CD4-positive, CD25-positive, alpha-beta regulatory T cell (primary cell): Measurements from ENCODE around the gene KIF26B. TPM values are rescaled to one million over a fixed set of nuclear protein-coding genes. Genes with fewer than 3 reads are reported as not detected.
A peak's percentile ranks its signal among the peaks of the same experiment; 100 is the strongest.

Source experiments
- ATAC-seq, 2 donors: fragments of 150-1000 bp; cut with Tn5 transposase; one replicate each; pipeline ENCODE4 v1.10.0; 2021; ENCODE audit warnings: low read depth in 2 of 2, moderate number of reproducible peaks in 2 of 2, moderate library complexity in 1 of 2
- DNase-seq, 3 donors: peaks; one replicate each; pipeline versions ENCODE4 v3.0.0 to v3.0.0-alpha.2; 2012 to 2022; ENCODE audit warnings: mixed read lengths in 1 of 3
- H3K27ac ChIP-seq: one replicate; pipeline ENCODE4 v1.7.0; 2013; ENCODE audit warnings: mild to moderate bottlenecking, low read length; ENCODE audit not compliant: insufficient read depth, poor library complexity, severe bottlenecking
- H3K27me3 ChIP-seq: one replicate; pipeline ENCODE4 v1.7.0; 2013; ENCODE audit warnings: low read length; ENCODE audit not compliant: control insufficient read depth, insufficient read depth
- H3K36me3 ChIP-seq: one replicate; pipeline ENCODE4 v1.7.0; 2013; ENCODE audit warnings: mild to moderate bottlenecking, low read length, moderate library complexity; ENCODE audit not compliant: control insufficient read depth, insufficient read depth
- H3K4me1 ChIP-seq: 2 replicates; pipeline ENCODE4 v1.7.0; 2013; ENCODE audit warnings: mild to moderate bottlenecking, low read length; ENCODE audit not compliant: insufficient read depth, control insufficient read depth, poor library complexity, severe bottlenecking
- H3K4me3 ChIP-seq: one replicate; pipeline ENCODE4 v1.7.0; 2013; ENCODE audit warnings: low read depth, mild to moderate bottlenecking, low read length, moderate library complexity
- H3K9me3 ChIP-seq, 2 experiments: 1 replicate in 1 of 2; 2 replicates in 1 of 2; pipeline ENCODE4 v1.7.0; 2013; ENCODE audit warnings: low read length in 2 of 2, mild to moderate bottlenecking in 1 of 2, moderate library complexity in 1 of 2; ENCODE audit not compliant: control insufficient read depth in 2 of 2
- H3K27ac Mint-ChIP-seq, 3 donors: one replicate each; pipeline ENCODE4 v1.8.0; 2020 to 2022; ENCODE audit warnings: mild to moderate bottlenecking in 3 of 3, mixed read lengths in 3 of 3, moderate library complexity in 2 of 3
- H3K27me3 Mint-ChIP-seq: one replicate; pipeline ENCODE4 v1.8.0; 2022; ENCODE audit warnings: mild to moderate bottlenecking, mixed read lengths
- H3K36me3 Mint-ChIP-seq: one replicate; pipeline ENCODE4 v1.8.0; 2020; ENCODE audit warnings: mixed read lengths
- H3K4me1 Mint-ChIP-seq, 4 donors: one replicate each; pipeline ENCODE4 v1.8.0; 2020 to 2022; ENCODE audit warnings: mixed read lengths in 4 of 4, mild to moderate bottlenecking in 1 of 4
- H3K4me3 Mint-ChIP-seq, 4 donors: one replicate each; pipeline ENCODE4 v1.8.0; 2020 to 2022; ENCODE audit warnings: mild to moderate bottlenecking in 4 of 4, mixed read lengths in 4 of 4, moderate library complexity in 3 of 4
- H3K9me3 Mint-ChIP-seq, 7 donors: one replicate each; pipeline ENCODE4 v1.8.0; 2020 to 2022; ENCODE audit warnings: mixed read lengths in 7 of 7, mild to moderate bottlenecking in 3 of 7, moderate library complexity in 2 of 7
- polyA plus RNA-seq, 4 donors: library from polyadenylated mRNA; unstranded; fragments of 300-500 nt; fragmentation: Illumina TruSeq; gene quantifications; one replicate each; pipeline ENCODE4 v1.2.3, GENCODE V29; 2021
- total RNA-seq: library from RNA; stranded (reverse); gene quantifications from one replicate; pipeline ENCODE4 v1.2.3, GENCODE V29; 2022

Gene KIF26B
- total and polyA plus RNA-seq, 5 donors from 2014 or later, result not detected

- Histone ChIP-seq H3K27ac (no peak overlapping the region), H3K9me3 (no peaks in the 10 kb centered on the region), H3K36me3 (no peaks in the 10 kb centered on the region), H3K4me3 (no peak overlapping the region), H3K4me1 (no peaks in the 10 kb centered on the region), H3K27me3 (no peaks in the 10 kb centered on the region)
- DNase-seq (no peak), ATAC-seq (no peak)
- Mint-ChIP-seq H3K4me1 (peaks cover 0 to 5% (median under 1%) of the 10 kb centered on the region in 4 donors), H3K9me3 (peaks cover 0 to 5% (median 2%) of the 10 kb centered on the region in 7 donors), H3K27ac (peak overlapping the region in 1 of 3 donors; percentile 9), H3K27me3 (peaks cover 10% of the 10 kb centered on the region), H3K36me3 (no peaks in the 10 kb centered on the region), H3K4me3 (no peak overlapping the region)
These were observed 282.7 kb downstream of the KIF26B start for GRCh38 chr1:245437369-245438062.

GRCh38 chr1:245440922-245441321, 286.1 kb downstream of the KIF26B start:
- peaks cover 0 to 4% (median 0%) of the 10 kb centered on the region in 7 donors for H3K9me3 Mint-ChIP-seq
- H3K27me3 ChIP-seq, result no peaks in the 10 kb centered on the region
- peaks cover 0 to 5% (median under 1%) of the 10 kb centered on the region in 4 donors for H3K4me1 Mint-ChIP-seq
- no peak overlapping the region for H3K27ac Mint-ChIP-seq
- peaks cover 10% of the 10 kb centered on the region for H3K27me3 Mint-ChIP-seq
- no peak overlapping the region for H3K4me3 Mint-ChIP-seq
- H3K9me3 ChIP-seq, result no peaks in the 10 kb centered on the region
- ATAC-seq, result no peak
- no peak overlapping the region for H3K4me3 ChIP-seq
- H3K36me3 ChIP-seq, result no peaks in the 10 kb centered on the region
- DNase-seq, result no peak
- no peaks in the 10 kb centered on the region for H3K4me1 ChIP-seq
- no peaks in the 10 kb centered on the region for H3K36me3 Mint-ChIP-seq
- no peak overlapping the region for H3K27ac ChIP-seq

DNA sequence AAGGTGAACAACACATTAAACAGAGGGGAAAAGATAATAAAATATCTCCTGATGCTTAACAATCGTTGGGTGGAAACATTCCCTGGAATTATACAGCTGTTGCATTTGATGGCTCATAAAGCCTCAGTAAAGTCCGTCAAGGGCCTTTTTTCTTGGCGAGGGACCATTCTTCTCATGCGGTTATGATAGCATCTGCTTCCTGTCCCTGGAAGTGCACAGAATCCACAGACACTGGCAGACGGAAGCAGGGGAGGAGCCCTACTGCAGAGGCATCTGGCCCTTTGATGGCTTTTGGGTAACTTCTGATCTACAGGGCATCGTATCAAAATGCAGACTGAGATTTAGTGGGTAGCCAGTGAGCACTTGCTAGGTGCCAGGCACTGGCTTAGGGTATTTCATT, 286.9 kb downstream of the KIF26B start:
- ATAC-seq, result no peak
- H3K27ac ChIP-seq, result no peak overlapping the region
- H3K9me3 Mint-ChIP-seq, result peaks cover 0 to 4% (median 0%) of the 10 kb centered on the region in 7 donors

DNA sequence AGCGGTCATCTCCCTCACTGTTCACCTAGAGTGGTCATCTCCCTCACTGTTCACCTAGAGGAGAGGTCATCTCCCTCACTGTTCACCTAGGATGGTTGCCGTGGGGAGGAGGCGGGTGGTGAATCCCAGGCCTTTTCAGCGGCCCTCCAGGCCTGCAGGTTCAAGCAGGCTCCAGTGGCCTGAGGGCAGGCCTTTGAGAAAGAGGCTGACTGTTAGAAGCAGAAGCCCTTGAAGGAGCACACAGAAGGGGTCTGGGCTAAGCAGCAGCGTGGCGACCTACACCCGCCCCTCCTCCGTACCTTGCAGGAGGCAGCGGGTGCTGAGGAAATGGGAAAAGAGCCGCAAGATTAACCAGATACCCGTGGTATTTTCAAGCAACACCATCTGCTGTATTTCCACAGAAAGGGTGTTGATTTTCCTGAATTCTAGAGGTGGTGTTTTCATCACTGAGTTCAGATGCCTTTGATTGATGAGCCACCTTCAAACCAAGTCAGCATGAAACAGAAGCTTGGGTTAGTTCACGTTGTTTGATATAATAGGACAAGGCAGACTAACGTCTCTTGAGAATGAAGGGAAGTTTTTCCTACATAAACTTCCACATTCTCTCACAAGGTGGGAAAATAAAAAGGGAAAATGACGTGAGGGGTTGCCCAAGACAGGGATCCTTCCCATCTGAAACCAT, 289.5 kb downstream of the KIF26B start:
- no peak overlapping the region for H3K4me3 ChIP-seq
- no peak overlapping the region for H3K27ac Mint-ChIP-seq
- peaks cover 0 to 3% (median 0%) of the 10 kb centered on the region in 7 donors for H3K9me3 Mint-ChIP-seq
- H3K4me1 Mint-ChIP-seq, result peaks cover 0 to 5% (median under 1%) of the 10 kb centered on the region in 4 donors
- ATAC-seq, result no peak
- H3K36me3 Mint-ChIP-seq, result no peaks in the 10 kb centered on the region
- no peaks in the 10 kb centered on the region for H3K36me3 ChIP-seq
- no peaks in the 10 kb centered on the region for H3K27me3 ChIP-seq
- no peak for DNase-seq
- no peaks in the 10 kb centered on the region for H3K9me3 ChIP-seq
- H3K27ac ChIP-seq, result no peak overlapping the region
- H3K4me3 Mint-ChIP-seq, result no peak overlapping the region
- peaks cover 7% of the 10 kb centered on the region for H3K27me3 Mint-ChIP-seq
- no peaks in the 10 kb centered on the region for H3K4me1 ChIP-seq

More for the DNA sequence above, 286.9 kb downstream of the KIF26B start:
- Mint-ChIP-seq H3K27me3 (peaks cover 10% of the 10 kb centered on the region), H3K4me3 (peak overlapping the region in 1 of 4 donors; percentile 51), H3K36me3 (no peaks in the 10 kb centered on the region), H3K4me1 (peaks cover 0 to 5% (median under 1%) of the 10 kb centered on the region in 4 donors), H3K27ac (no peak overlapping the region)
- Histone ChIP-seq H3K27me3 (no peaks in the 10 kb centered on the region), H3K4me3 (no peak overlapping the region), H3K36me3 (no peaks in the 10 kb centered on the region), H3K4me1 (no peaks in the 10 kb centered on the region), H3K9me3 (no peaks in the 10 kb centered on the region)
- no peak for DNase-seq

DNA sequence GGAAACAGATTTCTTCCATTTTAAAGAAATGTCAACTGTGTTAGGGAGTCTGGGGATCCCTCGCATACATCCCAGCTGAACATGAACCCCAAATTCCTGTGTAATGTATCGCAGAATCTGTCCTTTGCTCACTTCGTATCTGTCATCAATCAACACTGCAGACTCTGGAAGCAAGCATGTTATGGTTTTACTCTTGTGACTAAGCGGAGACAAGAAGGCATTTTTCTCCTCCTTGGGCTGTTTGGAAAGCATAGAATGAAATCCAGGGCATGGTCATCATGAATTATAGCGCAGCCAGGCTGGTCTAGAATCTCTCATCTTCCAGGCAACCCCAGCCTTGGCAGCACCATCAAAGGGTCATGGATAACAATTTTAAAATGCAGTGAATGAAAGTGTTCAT, 290.2 kb downstream of the KIF26B start:
- Mint-ChIP-seq H3K4me1 (peaks cover 0 to 5% (median under 1%) of the 10 kb centered on the region in 4 donors), H3K9me3 (peaks cover 0 to 3% (median 0%) of the 10 kb centered on the region in 7 donors), H3K4me3 (no peak overlapping the region), H3K36me3 (no peaks in the 10 kb centered on the region), H3K27me3 (peaks cover 5% of the 10 kb centered on the region), H3K27ac (no peak overlapping the region)
- H3K27me3 ChIP-seq, result no peaks in the 10 kb centered on the region
- H3K9me3 ChIP-seq, result no peaks in the 10 kb centered on the region
- no peak for ATAC-seq
- no peak for DNase-seq
- no peaks in the 10 kb centered on the region for H3K4me1 ChIP-seq
- no peak overlapping the region for H3K4me3 ChIP-seq
- H3K27ac ChIP-seq, result no peak overlapping the region
- no peaks in the 10 kb centered on the region for H3K36me3 ChIP-seq

- Mint-ChIP-seq H3K27me3 (no peaks in the 10 kb centered on the region), H3K9me3 (no peaks in the 10 kb centered on the region), H3K4me1 (no peaks in the 10 kb centered on the region), H3K4me3 (no peak overlapping the region), H3K27ac (no peak overlapping the region), H3K36me3 (no peaks in the 10 kb centered on the region)
- H3K9me3 ChIP-seq, result no peaks in the 10 kb centered on the region
- no peaks in the 10 kb centered on the region for H3K36me3 ChIP-seq
- no peaks in the 10 kb centered on the region for H3K4me1 ChIP-seq
- no peak overlapping the region for H3K4me3 ChIP-seq
- no peaks in the 10 kb centered on the region for H3K27me3 ChIP-seq
- ATAC-seq (no peak), DNase-seq (no peak)
- no peak overlapping the region for H3K27ac ChIP-seq
These were observed 293.7 kb downstream of the KIF26B start for GRCh38 chr1:245448531-245448930.

- Histone ChIP-seq H3K27me3 (no peaks in the 10 kb centered on the region), H3K36me3 (no peaks in the 10 kb centered on the region), H3K4me1 (no peaks in the 10 kb centered on the region), H3K4me3 (no peak overlapping the region), H3K9me3 (no peaks in the 10 kb centered on the region), H3K27ac (no peak overlapping the region)
- no peak for ATAC-seq
- no peak for DNase-seq
- Mint-ChIP-seq H3K36me3 (no peaks in the 10 kb centered on the region), H3K4me1 (no peaks in the 10 kb centered on the region), H3K4me3 (no peak overlapping the region), H3K27me3 (no peaks in the 10 kb centered on the region), H3K27ac (no peak overlapping the region), H3K9me3 (no peaks in the 10 kb centered on the region)
These were observed 294.2 kb downstream of the KIF26B start for GRCh38 chr1:245448975-245449431.
